Natural killer cell (primary cell): Measurements from ENCODE around the gene OR8B4. TPM values are rescaled to one million over a fixed set of nuclear protein-coding genes. Genes with fewer than 3 reads are reported as not detected.

Experiments
- ATAC-seq, 3 donors: fragments of 150-1000 bp in 2 of 3; fragments of 200-7000 bp in 1 of 3; cut with Tn5 transposase; 1 replicate in 1 of 3; 2 replicates in 2 of 3; pipeline ENCODE4 v1.10.0; 2021; ENCODE audit warnings: mild to moderate bottlenecking in 2 of 3, moderate library complexity in 2 of 3
- DNase-seq, 2 donors: peaks; one replicate each; pipeline versions ENCODE4 v3.0.0 to v3.0.0-alpha.2; 2013 to 2021; ENCODE audit warnings: mixed read lengths in 1 of 2
- H3K27ac ChIP-seq: one replicate; pipeline ENCODE4 v1.5.1; 2013; ENCODE audit warnings: mild to moderate bottlenecking, low read length
- H3K27me3 ChIP-seq: one replicate; pipeline ENCODE4 v1.6.1; 2013; ENCODE audit warnings: low read length; ENCODE audit not compliant: control insufficient read depth, insufficient read depth
- H3K36me3 ChIP-seq: one replicate; pipeline ENCODE4 v1.6.1; 2013; ENCODE audit warnings: low read length; ENCODE audit not compliant: control insufficient read depth, insufficient read depth
- H3K4me1 ChIP-seq: one replicate; pipeline ENCODE4 v1.6.1; 2013; ENCODE audit warnings: low read length; ENCODE audit not compliant: control insufficient read depth, insufficient read depth
- H3K4me3 ChIP-seq: one replicate; pipeline ENCODE4 v1.5.1; 2013; ENCODE audit warnings: low read length
- H3K9me3 ChIP-seq: one replicate; pipeline ENCODE4 v1.6.1; 2013; ENCODE audit warnings: low read length; ENCODE audit not compliant: control insufficient read depth, insufficient read depth
- H3K27ac Mint-ChIP-seq, 2 donors: one replicate each; pipeline ENCODE4 v1.8.0; 2022; ENCODE audit warnings: mild to moderate bottlenecking in 2 of 2, mixed read lengths in 2 of 2, moderate library complexity in 1 of 2
- H3K27me3 Mint-ChIP-seq, 2 donors: one replicate each; pipeline ENCODE4 v1.8.0; 2022; ENCODE audit warnings: low read depth in 2 of 2, mixed read lengths in 2 of 2
- H3K36me3 Mint-ChIP-seq: one replicate; pipeline ENCODE4 v1.8.0; 2022; ENCODE audit warnings: mixed read lengths
- H3K4me1 Mint-ChIP-seq, 2 donors: one replicate each; pipeline ENCODE4 v1.8.0; 2022; ENCODE audit warnings: mixed read lengths in 2 of 2
- H3K4me3 Mint-ChIP-seq: one replicate; pipeline ENCODE4 v1.8.0; 2022; ENCODE audit warnings: mild to moderate bottlenecking, moderate library complexity, mixed read lengths
- H3K9me3 Mint-ChIP-seq, 2 donors: one replicate each; pipeline ENCODE4 v1.8.0; 2022; ENCODE audit warnings: mixed read lengths in 2 of 2
- WGBS: methylation state at CpG from one replicate; pipeline ENCODE4 v1.1.7; 2013; ENCODE audit warnings: missing lambda C conversion rate; ENCODE audit not compliant: insufficient coverage; 5-methylcytosine and 5-hydroxymethylcytosine counted together
- intact Hi-C: fragments of 100-400 bp; cut with micrococcal nuclease; formaldehyde crosslinking; loops from one replicate; pipeline ENCODE4 v1.14.2; 2022
- total RNA-seq, 4 donors: library from RNA; stranded (reverse); fragments of 120-200 nt in 1 of 4; gene quantifications; one replicate each; pipeline versions ENCODE4 v1.2.3 to v1.2.4, GENCODE V29; 2013 to 2022
- TF ChIP-seq, protein P1 (sequence below): fragments of 200-600 bp; IDR thresholded peaks from one replicate; pipeline ENCODE4 v1.8.0; 2022; ENCODE audit warnings: antibody characterized with exemption

The OR8B4 gene
- total RNA-seq, 3 donors from 2014 or later (not counting 1 experiment from before 2014, with no cell fraction given), result not detected

DNA sequence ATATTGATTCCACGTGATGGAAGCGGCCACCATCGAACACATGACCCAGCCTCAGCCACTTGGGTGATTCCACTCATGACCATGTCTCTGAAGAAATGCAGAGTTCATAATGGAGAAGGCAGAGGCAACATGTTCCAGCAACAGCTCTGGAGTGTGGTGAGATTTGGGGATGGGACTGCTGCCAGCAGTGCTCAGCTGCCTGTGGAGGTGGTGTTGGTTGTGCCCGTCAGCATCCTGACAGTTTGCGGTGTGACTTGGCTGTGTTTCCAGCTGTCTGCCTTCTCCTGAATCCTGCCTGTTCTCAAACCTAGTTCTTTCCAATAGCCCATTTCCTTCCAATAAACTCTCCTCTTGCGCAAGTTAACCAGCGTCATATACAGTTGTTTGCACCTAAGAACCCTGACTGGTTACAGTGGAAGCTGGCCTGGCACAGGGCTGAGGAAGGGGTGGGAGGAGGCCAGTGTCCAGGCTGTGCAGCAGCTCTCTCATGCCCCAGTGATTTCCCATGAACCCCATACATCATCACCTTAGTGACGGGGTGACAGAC is 42.8 kb upstream of the OR8B4 start:
- TF ChIP-seq, protein P1, sequence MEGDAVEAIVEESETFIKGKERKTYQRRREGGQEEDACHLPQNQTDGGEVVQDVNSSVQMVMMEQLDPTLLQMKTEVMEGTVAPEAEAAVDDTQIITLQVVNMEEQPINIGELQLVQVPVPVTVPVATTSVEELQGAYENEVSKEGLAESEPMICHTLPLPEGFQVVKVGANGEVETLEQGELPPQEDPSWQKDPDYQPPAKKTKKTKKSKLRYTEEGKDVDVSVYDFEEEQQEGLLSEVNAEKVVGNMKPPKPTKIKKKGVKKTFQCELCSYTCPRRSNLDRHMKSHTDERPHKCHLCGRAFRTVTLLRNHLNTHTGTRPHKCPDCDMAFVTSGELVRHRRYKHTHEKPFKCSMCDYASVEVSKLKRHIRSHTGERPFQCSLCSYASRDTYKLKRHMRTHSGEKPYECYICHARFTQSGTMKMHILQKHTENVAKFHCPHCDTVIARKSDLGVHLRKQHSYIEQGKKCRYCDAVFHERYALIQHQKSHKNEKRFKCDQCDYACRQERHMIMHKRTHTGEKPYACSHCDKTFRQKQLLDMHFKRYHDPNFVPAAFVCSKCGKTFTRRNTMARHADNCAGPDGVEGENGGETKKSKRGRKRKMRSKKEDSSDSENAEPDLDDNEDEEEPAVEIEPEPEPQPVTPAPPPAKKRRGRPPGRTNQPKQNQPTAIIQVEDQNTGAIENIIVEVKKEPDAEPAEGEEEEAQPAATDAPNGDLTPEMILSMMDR, result no peak
- Histone ChIP-seq H3K4me3 (no peak overlapping the region), H3K4me1 (no peaks in the 10 kb centered on the region), H3K27ac (no peak overlapping the region), H3K27me3 (peaks cover 2% of the 10 kb centered on the region), H3K9me3 (no peaks in the 10 kb centered on the region), H3K36me3 (no peaks in the 10 kb centered on the region)
- WGBS, result 92% methylated on average over 7 of the region's 8 CpGs
- no peak overlapping the region for H3K27ac Mint-ChIP-seq
- no peak for ATAC-seq
- no peaks in the 10 kb centered on the region for H3K36me3 Mint-ChIP-seq
- H3K9me3 Mint-ChIP-seq, result no peaks in the 10 kb centered on the region
- no peak overlapping the region for H3K4me3 Mint-ChIP-seq
- intact Hi-C loops, result no loop called here
- no peaks in the 10 kb centered on the region for H3K4me1 Mint-ChIP-seq
- H3K27me3 Mint-ChIP-seq, result peaks cover 4 to 5% of the 10 kb centered on the region in 2 donors
- no peak for DNase-seq

DNA sequence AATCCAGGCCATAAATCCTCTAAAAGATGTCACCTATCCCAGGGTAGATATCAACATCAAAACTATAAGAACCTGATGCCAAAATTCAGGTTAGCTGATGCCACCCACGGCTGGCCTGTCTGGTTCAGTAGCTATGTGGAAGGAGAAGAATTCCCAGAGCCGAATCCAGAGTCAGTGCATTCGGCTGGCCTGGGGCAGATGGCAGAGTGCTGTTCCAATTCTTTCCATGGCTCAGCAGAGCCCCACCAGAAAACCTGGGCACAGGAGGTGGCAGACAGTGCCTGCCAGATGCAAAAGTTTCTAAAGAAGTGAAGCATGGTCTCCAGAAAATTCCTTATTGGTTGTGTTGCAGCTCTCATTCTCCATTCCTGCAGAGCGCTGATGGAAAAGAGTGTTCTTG is 40.7 kb upstream of the OR8B4 start:
- no peaks in the 10 kb centered on the region for H3K36me3 ChIP-seq
- Mint-ChIP-seq H3K27ac (no peak overlapping the region), H3K9me3 (peaks cover 0 to 3% of the 10 kb centered on the region in 2 donors), H3K4me1 (no peaks in the 10 kb centered on the region), H3K27me3 (peaks cover 3 to 8% of the 10 kb centered on the region in 2 donors), H3K36me3 (no peaks in the 10 kb centered on the region), H3K4me3 (no peak overlapping the region)
- TF ChIP-seq, protein P1, result no peak
- ATAC-seq (no peak), DNase-seq (no peak)
- H3K4me3 ChIP-seq, result no peak overlapping the region
- peaks cover 2% of the 10 kb centered on the region for H3K27me3 ChIP-seq
- intact Hi-C loops, result no loop called here
- H3K9me3 ChIP-seq, result no peaks in the 10 kb centered on the region
- no peak overlapping the region for H3K27ac ChIP-seq
- no peaks in the 10 kb centered on the region for H3K4me1 ChIP-seq
- 79% methylated on average over 4 of the region's 4 CpGs for WGBS

DNA sequence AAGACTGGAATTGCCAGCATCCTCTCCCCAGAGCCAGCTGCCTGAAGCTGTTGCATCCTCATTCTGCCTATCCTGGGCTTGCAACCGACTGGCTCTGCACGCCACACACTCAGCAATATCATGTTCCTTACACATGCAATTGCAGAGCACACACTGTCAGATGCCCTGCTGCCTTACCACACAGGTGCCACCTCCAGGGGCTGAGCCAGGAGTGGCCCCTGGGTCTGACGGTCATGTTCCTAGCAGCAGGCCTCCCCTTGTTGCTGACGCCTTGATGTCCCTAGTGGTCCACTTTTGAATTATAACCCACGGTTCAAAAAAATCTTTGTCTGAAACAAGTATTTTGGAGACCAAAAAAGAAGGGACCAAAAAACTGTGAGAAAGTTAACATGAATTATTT is 39.3 kb upstream of the OR8B4 start:
- no peaks in the 10 kb centered on the region for H3K36me3 Mint-ChIP-seq
- H3K9me3 ChIP-seq, result no peaks in the 10 kb centered on the region
- H3K27me3 Mint-ChIP-seq, result peaks cover 0 to 8% of the 10 kb centered on the region in 2 donors
- ATAC-seq, result no peak
- no peaks in the 10 kb centered on the region for H3K4me1 ChIP-seq
- no peak overlapping the region for H3K4me3 Mint-ChIP-seq
- intact Hi-C loops, result no loop called here
- H3K27ac Mint-ChIP-seq, result no peak overlapping the region
- H3K9me3 Mint-ChIP-seq, result peaks cover 0 to 3% of the 10 kb centered on the region in 2 donors
- 84% methylated on average over 5 of the region's 5 CpGs for WGBS
- no peak overlapping the region for H3K4me3 ChIP-seq
- DNase-seq, result no peak
- H3K27ac ChIP-seq, result no peak overlapping the region
- H3K27me3 ChIP-seq, result no peaks in the 10 kb centered on the region
- no peaks in the 10 kb centered on the region for H3K36me3 ChIP-seq
- H3K4me1 Mint-ChIP-seq, result no peaks in the 10 kb centered on the region
- TF ChIP-seq, protein P1, result no peak

DNA sequence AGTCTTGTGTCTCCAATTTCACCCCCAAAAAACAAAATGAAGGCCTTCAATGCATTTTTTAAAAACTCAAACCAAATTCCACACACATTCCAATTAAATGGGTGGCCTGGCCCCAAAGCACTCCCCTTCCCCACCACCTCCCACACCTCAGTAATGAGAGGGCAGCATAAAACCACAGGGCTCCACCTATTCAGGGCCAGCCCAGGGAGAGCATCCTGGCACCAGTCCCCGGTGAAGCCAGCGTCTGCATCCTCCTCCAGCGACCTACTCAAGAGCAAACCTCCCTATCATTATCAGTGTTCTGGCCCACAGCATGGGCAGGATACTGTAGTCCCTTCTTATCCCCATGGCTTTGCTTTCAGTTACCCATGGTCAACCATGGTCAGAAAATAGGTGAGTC is 38.7 kb upstream of the OR8B4 start:
- Mint-ChIP-seq H3K4me3 (no peak overlapping the region), H3K9me3 (peaks cover 0 to 3% of the 10 kb centered on the region in 2 donors), H3K27me3 (peaks cover 0 to 8% of the 10 kb centered on the region in 2 donors), H3K4me1 (no peaks in the 10 kb centered on the region), H3K27ac (no peak overlapping the region), H3K36me3 (no peaks in the 10 kb centered on the region)
- no peaks in the 10 kb centered on the region for H3K4me1 ChIP-seq
- 79% methylated on average over 3 of the region's 3 CpGs for WGBS
- H3K9me3 ChIP-seq, result no peaks in the 10 kb centered on the region
- no peak for ATAC-seq
- no peak overlapping the region for H3K27ac ChIP-seq
- no peaks in the 10 kb centered on the region for H3K36me3 ChIP-seq
- no peak overlapping the region for H3K4me3 ChIP-seq
- no peaks in the 10 kb centered on the region for H3K27me3 ChIP-seq
- no peak for DNase-seq
- intact Hi-C loops, result no loop called here
- TF ChIP-seq, protein P1, result no peak
